AG04450 (cell line): Measurements from ENCODE around the gene RSAD1. TPM values are rescaled to one million over a fixed set of nuclear protein-coding genes. Genes with fewer than 3 reads are reported as not detected.

ENCODE experiments used
- CTCF ChIA-PET: fragments of 300-600, 350-600 bp; formaldehyde crosslinking; extraction: SDS; loops from one replicate; lab custom pipeline; 2022; ENCODE audit warnings: antibody characterized with exemption, inconsistent platforms; lab: Charles Lee
- POLR2A ChIA-PET: fragments of 350-600 bp; formaldehyde crosslinking; extraction: SDS; loops from one replicate; lab custom pipeline; 2021; ENCODE audit warnings: antibody characterized with exemption, inconsistent platforms; lab: Yijun Ruan, JAX
- DNase-seq: peaks from one replicate; pipeline ENCODE4 v3.0.0-alpha.2; 2011; ENCODE audit warnings: low read depth, low spot score
- H3K27ac ChIP-seq: one replicate; pipeline ENCODE4 v1.5.1; 2012; ENCODE audit warnings: low read depth, low read length, control low read depth
- H3K27me3 ChIP-seq: one replicate; pipeline ENCODE4 v1.6.0; 2012; ENCODE audit warnings: low read length; ENCODE audit not compliant: control insufficient read depth, insufficient read depth
- H3K4me3 ChIP-seq: 2 replicates; pipeline ENCODE4 v1.5.1; 2011; ENCODE audit warnings: mild to moderate bottlenecking, low read depth, low read length, control low read depth
- H3K9me3 ChIP-seq: 2 replicates; pipeline ENCODE4 v1.5.1; 2012; ENCODE audit warnings: low read length; ENCODE audit not compliant: control insufficient read depth, insufficient read depth
- CTCF ChIP-seq: IDR thresholded peaks from 2 replicates; pipeline ENCODE4 v1.5.1; 2011; ENCODE audit warnings: low read depth, low read length, control low read depth, inconsistent platforms
- polyA plus RNA-seq: library from polyadenylated mRNA; depleted of rRNA; stranded (reverse); fragments of >200 nt; gene quantifications from 2 replicates; pipeline ENCODE4 v1.2.3, GENCODE V29; 2011

Gene RSAD1
- polyA plus RNA-seq, 1 experiment = 15.5 TPM

GRCh38 chr17:50465635-50466034, 13.0 kb upstream of the RSAD1 start:
- CTCF ChIA-PET = no interaction called here

GRCh38 chr17:50466371-50467113, 12.1 kb upstream of the RSAD1 start:
- POLR2A ChIA-PET = no interaction called here

More at GRCh38 chr17:50465635-50466034, 13.0 kb upstream of the RSAD1 start:
- H3K27ac ChIP-seq = no peak overlapping the region
- peaks cover 26% of the 10 kb centered on the region for H3K27me3 ChIP-seq
- DNase-seq = no peak
- no peak overlapping the region for H3K4me3 ChIP-seq
- no peak for TF ChIP-seq CTCF
- POLR2A ChIA-PET = no interaction called here
- peaks cover 4% of the 10 kb centered on the region; the same call in 1 of the 2 replicates for H3K9me3 ChIP-seq

GRCh38 chr17:50467114-50467854, 11.4 kb upstream of the RSAD1 start:
- no peak for DNase-seq
- Histone ChIP-seq H3K9me3 (peaks cover 4% of the 10 kb centered on the region; the same call in 1 of the 2 replicates), H3K27ac (no peak overlapping the region), H3K27me3 (peaks cover 26% of the 10 kb centered on the region), H3K4me3 (no peak overlapping the region)
- no peak for TF ChIP-seq CTCF
- ChIA-PET POLR2A (no interaction called here), CTCF (interaction anchor here (1.3 kb wide), 1 partner anchor 70 kb away, joined by 4 read pairs; the partner anchor contains the start of gene LRRC59)

More at GRCh38 chr17:50466371-50467113, 12.1 kb upstream of the RSAD1 start:
- H3K27me3 ChIP-seq = peaks cover 26% of the 10 kb centered on the region
- H3K27ac ChIP-seq = no peak overlapping the region
- DNase-seq = no peak
- TF ChIP-seq CTCF = no peak
- no peak overlapping the region for H3K4me3 ChIP-seq
- CTCF ChIA-PET = no interaction called here
- peaks cover 4% of the 10 kb centered on the region; the same call in 1 of the 2 replicates for H3K9me3 ChIP-seq

- no peak overlapping the region for H3K4me3 ChIP-seq
- H3K27me3 ChIP-seq = peaks cover 26% of the 10 kb centered on the region
- peaks cover 4% of the 10 kb centered on the region; the same call in 1 of the 2 replicates for H3K9me3 ChIP-seq
- no peak for DNase-seq
- ChIA-PET CTCF (interaction anchor here (0.9 to 1.3 kb wide), 2 partner anchors 71 to 105 kb away, joined by 4 read pairs; partner anchors contain the start of gene LRRC59), POLR2A (no interaction called here)
- TF ChIP-seq CTCF = no peak
- no peak overlapping the region for H3K27ac ChIP-seq
Measured at GRCh38 chr17:50467855-50468303, 10.8 kb upstream of the RSAD1 start.
